Stimulated activated effector memory CD8-positive, alpha-beta T cell treated with anti-CD3 and anti-CD28 coated beads, Interleukin-12 subunit alpha, Interleukin-12 subunit beta, amount 100 ng/mL, for 72 hours (primary cell): ENCODE results near the gene DPY19L2.
"Not testable (repeated sequence)": the region's sequence is repeated elsewhere in the genome, so short reads cannot be mapped to it uniquely, and the experiment has no call there.

ENCODE experiments used
- ATAC-seq: fragments of 150-1000 bp; cut with Tn5 transposase; 2 replicates; pipeline ENCODE4 v1.10.0; 2021
- DNase-seq, 2 donors: peaks; one replicate each; pipeline ENCODE4 v3.0.0; 2021 to 2022; ENCODE audit warnings: low spot score in 2 of 2
- H3K27ac Mint-ChIP-seq: one replicate; pipeline ENCODE4 v1.8.0; 2022; ENCODE audit warnings: mild to moderate bottlenecking, mixed read lengths
- H3K36me3 Mint-ChIP-seq: one replicate; pipeline ENCODE4 v1.8.0; 2022; ENCODE audit warnings: mild to moderate bottlenecking, mixed read lengths
- H3K4me1 Mint-ChIP-seq: one replicate; pipeline ENCODE4 v1.8.0; 2022; ENCODE audit warnings: mixed read lengths
- H3K4me3 Mint-ChIP-seq: one replicate; pipeline ENCODE4 v1.8.0; 2022; ENCODE audit warnings: mild to moderate bottlenecking, mixed read lengths
- H3K9me3 Mint-ChIP-seq: one replicate; pipeline ENCODE4 v1.8.0; 2022; ENCODE audit warnings: mixed read lengths

The DPY19L2 gene

DNA sequence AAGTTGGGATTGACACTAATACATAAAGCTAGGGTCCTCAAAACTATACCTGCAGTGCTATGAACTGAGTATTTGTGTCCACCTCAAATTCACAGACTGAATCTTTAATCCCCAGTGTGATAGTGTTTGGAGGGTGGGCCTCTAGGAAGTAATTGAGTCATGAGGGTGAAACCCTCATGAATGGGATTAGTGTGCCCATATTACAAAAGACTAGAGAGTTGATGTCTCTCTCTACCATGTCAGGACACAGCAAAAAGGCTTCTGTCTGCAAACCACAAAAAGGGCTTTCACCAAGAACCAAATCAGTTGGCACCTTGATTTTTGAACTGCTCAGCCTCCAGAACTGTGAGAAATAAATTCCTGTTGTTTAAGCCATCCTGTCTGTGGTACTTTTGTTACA lies 59.0 kb downstream of the DPY19L2 start:
- H3K9me3 Mint-ChIP-seq, DNase-seq, H3K4me1 Mint-ChIP-seq, H3K27ac Mint-ChIP-seq, H3K4me3 Mint-ChIP-seq, H3K36me3 Mint-ChIP-seq, ATAC-seq: not testable (repeated sequence)

DNA sequence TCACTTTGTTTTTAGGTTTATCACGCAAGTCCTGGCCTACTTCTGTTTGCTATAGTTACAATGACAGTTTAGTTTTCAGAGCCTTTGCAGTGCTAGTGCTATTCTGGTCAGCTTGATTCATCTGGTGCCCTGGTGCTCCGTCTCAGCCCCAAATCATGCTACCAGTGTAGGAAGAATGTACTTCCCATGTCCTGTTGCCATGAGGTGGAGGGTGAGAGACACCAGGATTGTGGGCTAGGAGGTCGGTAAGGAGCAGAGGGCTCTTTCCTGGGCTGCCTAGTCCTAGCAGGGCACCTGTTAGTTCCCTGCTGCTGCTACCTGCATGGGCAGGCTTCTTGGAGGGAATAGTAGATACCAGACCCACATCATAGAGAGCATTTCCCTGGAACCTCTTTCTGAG lies 63.3 kb downstream of the DPY19L2 start:
- H3K4me1 Mint-ChIP-seq, H3K27ac Mint-ChIP-seq, DNase-seq, H3K36me3 Mint-ChIP-seq, H3K4me3 Mint-ChIP-seq, H3K9me3 Mint-ChIP-seq, ATAC-seq: not testable (repeated sequence)

DNA sequence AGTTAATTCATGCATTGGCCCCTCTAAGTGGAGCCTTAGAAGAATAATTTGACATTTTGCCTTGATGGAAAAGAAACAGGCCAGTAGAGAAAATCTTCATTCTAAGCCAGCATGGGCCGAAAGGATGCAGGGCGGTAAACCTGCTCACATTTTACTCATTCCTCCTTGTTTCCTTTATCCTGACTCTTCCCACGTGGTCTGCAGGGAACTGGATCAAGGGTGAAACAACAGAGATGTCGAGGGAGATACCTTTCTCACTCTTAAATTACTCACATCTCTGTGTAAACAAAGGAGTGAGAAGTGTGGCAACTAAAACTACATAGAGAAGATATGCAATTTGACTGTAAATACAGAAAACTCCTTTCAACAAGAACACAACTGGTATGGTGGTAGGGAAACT lies 73.5 kb downstream of the DPY19L2 start:
- H3K27ac Mint-ChIP-seq, H3K4me3 Mint-ChIP-seq, DNase-seq, H3K36me3 Mint-ChIP-seq, ATAC-seq, H3K9me3 Mint-ChIP-seq, H3K4me1 Mint-ChIP-seq: not testable (repeated sequence)

DNA sequence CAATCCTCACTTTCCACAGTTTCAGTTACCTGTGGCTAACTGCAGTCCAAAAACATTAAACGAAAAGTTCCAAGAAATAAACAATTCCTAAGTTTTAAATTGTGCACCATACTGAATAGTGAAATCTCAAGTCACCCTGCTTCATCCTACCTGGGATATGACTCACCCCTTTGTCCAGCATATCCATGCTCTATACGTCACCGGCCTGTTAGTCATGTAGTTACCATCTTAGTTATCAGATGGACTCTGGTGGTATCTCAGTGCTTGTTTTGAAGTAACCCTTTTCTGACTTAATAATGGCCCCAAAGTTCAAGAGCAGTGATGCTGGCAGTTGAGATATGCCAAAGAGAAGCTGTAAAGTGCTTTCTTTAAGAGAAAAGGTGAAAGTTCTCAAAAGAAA lies 83.9 kb downstream of the DPY19L2 start:
- not testable (repeated sequence) for H3K9me3 Mint-ChIP-seq, ATAC-seq, H3K27ac Mint-ChIP-seq, H3K4me1 Mint-ChIP-seq, H3K4me3 Mint-ChIP-seq, H3K36me3 Mint-ChIP-seq, DNase-seq

DNA sequence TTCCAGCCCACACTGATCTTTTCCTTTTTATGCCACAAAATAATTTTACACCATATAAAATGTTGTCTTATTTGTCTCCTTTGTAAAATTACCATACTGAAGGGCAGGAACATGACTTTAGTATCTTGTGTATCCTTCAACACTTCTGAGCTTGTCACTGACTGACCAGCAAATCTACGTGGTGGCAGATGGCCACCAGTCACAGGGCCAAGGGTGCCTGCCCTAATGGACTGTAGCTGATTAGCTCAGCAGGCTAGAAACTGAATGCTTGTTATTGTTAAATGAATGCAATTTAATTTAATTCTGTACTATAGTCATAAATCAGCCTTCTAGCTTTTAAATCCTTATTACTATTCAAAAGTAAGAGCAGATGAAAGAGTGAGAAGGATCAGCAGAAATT lies 85.0 kb downstream of the DPY19L2 start:
- H3K36me3 Mint-ChIP-seq, ATAC-seq, H3K4me1 Mint-ChIP-seq, H3K27ac Mint-ChIP-seq, H3K4me3 Mint-ChIP-seq, DNase-seq, H3K9me3 Mint-ChIP-seq: not testable (repeated sequence)

DNA sequence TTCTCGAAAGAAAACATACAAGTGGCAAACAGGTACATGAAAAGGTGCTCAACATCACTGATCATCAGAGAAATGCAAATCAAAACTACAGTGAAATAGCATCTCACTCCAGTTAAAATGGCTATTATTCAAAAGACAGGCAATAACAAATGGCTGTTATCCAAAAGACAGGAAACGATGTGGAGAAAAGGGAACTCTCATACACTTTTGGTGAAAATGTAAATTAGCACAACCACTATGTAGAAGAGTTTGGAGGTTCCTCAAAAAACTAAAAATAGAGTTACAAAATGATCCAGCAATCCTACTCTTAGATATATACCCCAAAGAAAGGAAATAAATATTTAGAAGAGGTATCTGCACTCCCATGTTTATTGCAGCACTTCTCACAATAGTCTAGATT lies 90.7 kb downstream of the DPY19L2 start:
- H3K27ac Mint-ChIP-seq, H3K36me3 Mint-ChIP-seq, H3K4me3 Mint-ChIP-seq, H3K4me1 Mint-ChIP-seq, H3K9me3 Mint-ChIP-seq, ATAC-seq, DNase-seq: not testable (repeated sequence)

DNA sequence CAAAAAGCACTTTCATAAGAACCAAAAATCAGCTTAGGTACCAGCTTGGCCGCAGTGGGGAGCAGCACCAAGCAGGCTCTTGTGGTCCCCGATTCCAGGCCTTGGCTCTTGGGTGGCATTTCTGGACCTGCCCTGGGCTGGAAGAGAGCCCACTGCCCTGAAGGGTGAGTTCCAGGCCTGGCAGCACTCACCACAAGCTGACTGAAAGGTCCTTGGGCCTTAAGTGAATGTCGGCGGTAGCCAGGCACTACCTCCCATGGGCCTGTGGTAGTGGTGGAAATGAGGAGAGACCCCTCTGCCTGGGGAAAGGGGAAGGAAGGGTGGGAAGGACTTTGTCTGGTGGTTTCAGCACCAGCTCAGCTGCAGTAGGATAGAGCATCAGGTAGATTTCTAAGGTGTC lies 96.3 kb downstream of the DPY19L2 start:
- not testable (repeated sequence) for H3K9me3 Mint-ChIP-seq, H3K4me1 Mint-ChIP-seq, ATAC-seq, H3K36me3 Mint-ChIP-seq, DNase-seq, H3K27ac Mint-ChIP-seq, H3K4me3 Mint-ChIP-seq

DNA sequence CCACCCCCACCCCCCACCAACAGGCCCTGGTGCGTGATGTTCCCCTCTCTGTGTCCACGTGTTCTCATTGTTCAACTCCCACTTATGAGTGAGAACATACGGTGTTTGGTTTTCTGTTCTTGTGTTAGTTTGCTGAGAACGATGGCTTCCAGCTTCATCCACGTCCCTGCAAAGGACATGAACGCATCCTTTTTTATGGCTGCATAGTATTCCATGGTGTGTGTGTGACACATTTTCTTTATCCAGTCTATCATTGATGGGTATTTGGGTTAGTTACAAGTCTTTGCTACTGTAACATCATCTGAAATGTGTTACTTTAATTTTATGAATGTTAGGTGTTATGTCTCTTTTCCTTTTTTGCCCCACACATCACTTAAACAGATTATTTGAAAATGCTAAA lies 109.8 kb downstream of the DPY19L2 start:
- not testable (repeated sequence) for H3K4me3 Mint-ChIP-seq, ATAC-seq, DNase-seq

DNA sequence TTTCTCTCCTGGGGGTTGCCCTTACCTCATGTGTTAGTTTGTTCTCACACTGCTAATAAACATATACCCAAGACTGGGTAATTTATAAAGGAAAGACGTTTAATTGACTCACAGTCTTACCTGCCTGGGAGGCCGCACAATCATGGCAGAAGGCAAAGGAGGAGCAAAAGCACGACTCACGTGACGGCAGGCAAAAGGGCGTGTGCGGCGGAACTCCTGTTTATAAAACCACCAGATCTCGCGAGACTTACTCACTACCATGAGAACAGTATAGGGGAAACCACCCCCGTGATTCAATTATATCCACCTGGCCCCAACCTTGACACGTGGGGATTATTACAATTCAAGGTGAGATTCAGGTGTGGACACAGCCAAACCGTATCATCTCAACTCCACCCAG lies 116.9 kb downstream of the DPY19L2 start:
- H3K9me3 Mint-ChIP-seq, H3K4me3 Mint-ChIP-seq, DNase-seq, H3K4me1 Mint-ChIP-seq, H3K36me3 Mint-ChIP-seq, H3K27ac Mint-ChIP-seq, ATAC-seq: not testable (repeated sequence)

More for the DNA sequence above, 109.8 kb downstream of the DPY19L2 start:
- H3K27ac Mint-ChIP-seq, H3K9me3 Mint-ChIP-seq, H3K36me3 Mint-ChIP-seq, H3K4me1 Mint-ChIP-seq: not testable (repeated sequence)

DNA sequence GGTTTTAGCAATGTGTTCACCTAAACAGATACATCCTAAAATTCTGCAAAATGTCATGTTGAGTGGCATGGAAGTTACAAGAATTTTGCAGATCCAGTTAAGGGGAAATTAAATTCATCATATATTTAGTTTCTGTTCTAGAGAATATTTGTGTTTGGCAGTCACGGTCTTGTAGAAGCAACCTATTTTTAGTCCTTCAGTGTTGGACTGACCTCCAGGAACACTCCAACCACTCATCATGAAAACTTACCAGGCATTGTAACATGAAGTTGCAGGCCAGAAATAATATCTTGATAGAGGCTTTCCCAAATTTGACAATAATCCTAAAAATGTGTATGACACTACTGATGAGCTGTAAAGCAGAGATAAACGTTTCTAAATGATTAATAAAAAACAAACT lies 119.3 kb downstream of the DPY19L2 start:
- H3K4me3 Mint-ChIP-seq, H3K36me3 Mint-ChIP-seq, H3K9me3 Mint-ChIP-seq, H3K4me1 Mint-ChIP-seq, DNase-seq, ATAC-seq, H3K27ac Mint-ChIP-seq: not testable (repeated sequence)

DNA sequence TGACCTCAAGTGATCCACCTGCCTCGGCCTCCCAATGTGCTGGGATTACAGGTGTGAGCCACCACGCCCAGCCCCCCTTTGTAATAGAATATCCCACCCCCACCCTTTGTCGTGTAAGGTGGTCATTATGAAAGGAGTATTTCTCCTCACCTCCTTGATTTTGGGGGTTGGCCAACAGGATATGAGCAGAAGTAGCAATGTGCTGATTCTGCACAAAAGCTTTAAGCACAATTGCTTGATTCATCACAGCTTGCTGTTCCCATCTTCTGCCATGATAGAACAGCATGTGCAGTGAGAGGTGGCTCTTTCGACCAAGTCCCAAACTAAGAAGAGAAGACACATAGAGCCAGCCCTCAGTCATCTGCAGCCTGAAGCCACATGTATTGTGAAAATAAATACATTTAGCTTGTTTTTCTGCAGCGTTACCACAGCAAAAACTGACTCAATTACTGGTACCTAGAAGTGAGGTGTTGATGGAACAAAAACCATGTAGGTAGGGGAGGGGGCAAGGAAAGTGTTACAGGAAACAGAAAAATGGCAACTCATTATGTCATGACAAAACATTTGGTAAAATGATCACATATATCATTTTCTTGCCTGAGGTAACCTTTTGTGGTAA lies 122.9 kb downstream of the DPY19L2 start:
- not testable (repeated sequence) for H3K36me3 Mint-ChIP-seq, H3K4me1 Mint-ChIP-seq, H3K4me3 Mint-ChIP-seq, DNase-seq, H3K27ac Mint-ChIP-seq, H3K9me3 Mint-ChIP-seq
- peak; percentile 41 for ATAC-seq

DNA sequence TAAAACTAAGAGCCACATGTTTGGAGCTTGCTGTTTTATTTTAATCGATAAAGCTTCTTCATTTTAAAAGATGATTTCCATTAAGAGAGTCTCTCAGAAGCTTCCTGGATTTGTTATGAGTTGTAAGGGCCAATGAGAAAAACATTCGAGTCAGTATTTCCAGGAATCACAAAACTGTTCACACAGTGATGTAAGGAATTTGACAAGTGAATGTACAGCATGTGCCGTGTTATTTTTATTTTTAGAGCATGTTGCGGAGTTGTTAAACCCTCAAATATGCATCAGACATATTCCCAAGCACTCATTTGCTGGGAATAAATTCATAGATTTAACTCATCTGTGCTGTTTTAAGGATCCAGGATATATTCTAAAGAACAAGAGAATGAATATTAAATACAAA lies 129.6 kb downstream of the DPY19L2 start:
- H3K4me1 Mint-ChIP-seq, ATAC-seq, H3K27ac Mint-ChIP-seq: not testable (repeated sequence)

DNA sequence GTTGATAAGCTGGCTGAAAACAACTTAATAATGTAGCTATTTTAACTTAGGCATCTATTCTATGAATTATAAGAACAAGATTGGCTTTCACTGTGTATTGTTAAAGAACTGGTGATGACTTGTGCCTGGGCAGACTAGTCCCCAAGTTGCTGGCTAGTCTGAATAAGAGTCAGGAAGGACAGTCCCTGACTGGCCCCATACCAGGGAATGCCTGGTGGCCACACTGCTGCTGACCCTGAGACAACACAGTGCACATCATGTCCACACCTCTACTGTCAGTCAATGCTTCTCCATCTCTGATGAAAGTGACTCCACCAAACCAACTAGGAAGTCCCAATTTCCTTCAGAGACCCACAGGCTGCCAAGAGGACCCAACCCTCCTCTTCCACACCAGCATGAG lies 130.5 kb downstream of the DPY19L2 start:
- not testable (repeated sequence) for H3K4me1 Mint-ChIP-seq, H3K4me3 Mint-ChIP-seq, H3K36me3 Mint-ChIP-seq, H3K27ac Mint-ChIP-seq, DNase-seq, H3K9me3 Mint-ChIP-seq
- ATAC-seq: peak; percentile 34

More for the DNA sequence above, 129.6 kb downstream of the DPY19L2 start:
- not testable (repeated sequence) for H3K9me3 Mint-ChIP-seq, H3K36me3 Mint-ChIP-seq, DNase-seq, H3K4me3 Mint-ChIP-seq

DNA sequence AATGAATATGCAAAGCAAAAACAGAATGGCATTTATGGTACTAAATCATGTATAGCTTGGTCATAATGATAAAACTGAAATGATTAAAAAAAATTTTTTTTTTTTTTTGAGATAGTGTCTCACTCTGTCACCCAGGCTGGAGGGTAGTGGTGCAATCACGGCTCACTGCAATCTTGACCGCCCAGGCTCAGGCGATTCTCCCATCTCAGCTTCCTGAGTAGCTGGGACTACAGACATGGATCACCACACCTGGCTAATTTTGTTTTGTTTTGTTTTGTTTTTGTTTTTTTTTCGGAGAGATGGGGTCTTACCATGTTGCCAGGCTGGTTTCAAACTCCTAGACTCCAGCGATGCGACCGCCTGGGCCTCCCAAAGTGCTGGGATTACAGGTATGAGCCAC lies 138.7 kb downstream of the DPY19L2 start:
- H3K27ac Mint-ChIP-seq, DNase-seq, H3K9me3 Mint-ChIP-seq, H3K36me3 Mint-ChIP-seq, H3K4me3 Mint-ChIP-seq, ATAC-seq, H3K4me1 Mint-ChIP-seq: not testable (repeated sequence)

DNA sequence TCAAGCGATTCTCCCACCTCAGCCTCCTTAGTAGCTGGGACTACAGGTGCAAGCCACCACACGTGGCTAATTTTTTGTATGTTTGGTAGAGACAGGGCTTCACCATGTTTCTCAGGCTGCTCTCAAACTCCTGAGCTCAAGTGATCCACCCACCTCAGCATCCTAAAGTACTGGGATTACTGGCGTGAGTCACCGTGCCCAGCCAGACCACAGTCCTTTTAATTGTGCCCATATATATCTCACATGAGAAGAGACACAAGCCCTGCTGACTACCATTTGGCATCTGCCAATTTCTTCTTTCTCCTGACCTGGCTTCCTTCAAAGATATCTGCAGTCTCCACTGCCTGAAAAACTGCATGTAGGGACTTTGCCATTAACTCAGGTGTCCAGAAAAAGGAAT lies 142.5 kb downstream of the DPY19L2 start:
- ATAC-seq (no peak), DNase-seq (no peak)
- Mint-ChIP-seq H3K9me3 (peaks cover 6% of the 10 kb centered on the region), H3K36me3 (no peaks in the 10 kb centered on the region), H3K4me3 (no peak overlapping the region), H3K27ac (no peak overlapping the region), H3K4me1 (no peaks in the 10 kb centered on the region)

DNA sequence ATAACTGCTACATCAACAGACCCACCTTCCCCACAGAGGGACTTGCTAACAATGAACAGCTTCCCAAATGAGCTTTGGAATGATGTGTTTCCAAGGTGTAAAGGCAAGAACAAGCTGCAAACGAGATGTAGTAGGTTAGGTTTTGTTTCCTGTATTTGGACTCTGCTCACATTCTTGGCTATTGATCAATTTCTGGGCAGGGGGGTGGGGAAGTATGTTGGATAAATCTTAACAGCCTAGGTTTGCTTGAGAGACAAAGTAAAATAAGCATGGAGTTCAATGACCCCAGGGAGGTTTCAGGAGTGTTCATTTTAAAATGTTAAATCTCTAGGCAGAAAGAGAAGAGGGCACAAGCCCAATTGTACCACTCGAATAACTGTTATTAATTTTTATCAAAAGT lies 146.6 kb downstream of the DPY19L2 start:
- Mint-ChIP-seq H3K27ac (no peak overlapping the region), H3K4me1 (no peaks in the 10 kb centered on the region), H3K36me3 (no peaks in the 10 kb centered on the region), H3K9me3 (no peaks in the 10 kb centered on the region), H3K4me3 (no peak overlapping the region)
- ATAC-seq: no peak
- no peak for DNase-seq
